NCI-H748 treated with DMSO at 0.1 percent for 48 hours (cell line): Measurements from ENCODE around the gene PPIL4.
"Not testable (repeated sequence)": the region's sequence is repeated elsewhere in the genome, so short reads cannot be mapped to it uniquely, and the experiment has no call there.

ENCODE experiments used
- DNase-seq: peaks from one replicate; lab custom pipeline; 2025; lab: John Stamatoyannopoulos, UW

Gene PPIL4

GRCh38 chr6:149483849-149484655 is 61.8 kb downstream of the PPIL4 start:
- no peak for DNase-seq

GRCh38 chr6:149483334-149483725 is 62.5 kb downstream of the PPIL4 start:
- no peak for DNase-seq

- DNase-seq = no peak
These were observed 63.1 kb downstream of the PPIL4 start for GRCh38 chr6:149482545-149483333.

- DNase-seq = no peak
These were observed 65.2 kb downstream of the PPIL4 start for GRCh38 chr6:149480502-149481280.

- DNase-seq = no peak
These were observed 67.1 kb downstream of the PPIL4 start for GRCh38 chr6:149478631-149479314.

- no peak for DNase-seq
These were observed 68.3 kb downstream of the PPIL4 start for GRCh38 chr6:149477544-149477943.

- DNase-seq = no peak
These were observed 68.9 kb downstream of the PPIL4 start for GRCh38 chr6:149476789-149477455.

- DNase-seq = no peak
These were observed 71.5 kb downstream of the PPIL4 start for GRCh38 chr6:149474108-149474935.

GRCh38 chr6:149473080-149474052 is 72.5 kb downstream of the PPIL4 start:
- DNase-seq = peak; percentile 51

- DNase-seq = no peak
These were observed 73.6 kb downstream of the PPIL4 start for GRCh38 chr6:149472241-149472640.

GRCh38 chr6:149471801-149472200 is 74.0 kb downstream of the PPIL4 start:
- no peak for DNase-seq

- DNase-seq = no peak
These were observed 74.9 kb downstream of the PPIL4 start for GRCh38 chr6:149470948-149471347.

GRCh38 chr6:149468179-149468578 is 77.7 kb downstream of the PPIL4 start:
- DNase-seq = no peak

GRCh38 chr6:149467265-149467664 is 78.6 kb downstream of the PPIL4 start:
- DNase-seq = no peak

- no peak for DNase-seq
These were observed 81.4 kb downstream of the PPIL4 start for GRCh38 chr6:149464411-149464810.

GRCh38 chr6:149463781-149464180 is 82.1 kb downstream of the PPIL4 start:
- no peak for DNase-seq

- not testable (repeated sequence) for DNase-seq
These were observed 83.1 kb downstream of the PPIL4 start for GRCh38 chr6:149462712-149463111.

- no peak for DNase-seq
These were observed 84.2 kb downstream of the PPIL4 start for GRCh38 chr6:149461670-149462069.

- not testable (repeated sequence) for DNase-seq
These were observed 85.6 kb downstream of the PPIL4 start for GRCh38 chr6:149460249-149460648.
